CMK (cell line): Measurements from ENCODE around the gene TBC1D9.
"Not testable (repeated sequence)": the region's sequence is repeated elsewhere in the genome, so short reads cannot be mapped to it uniquely, and the experiment has no call there.

Experiments used
- DNase-seq: peaks from one replicate; pipeline ENCODE4 v3.0.0-alpha.2; 2010; ENCODE audit warnings: low read depth

Gene TBC1D9

GRCh38 chr4:140756319-140757231, at the start of gene TBC1D9:
Gene TBC1D9 (minus strand): TSS chr4:140756385. CDS start chr4:140756045, 340 bp downstream.
- DNase-seq: no peak

- DNase-seq: no peak
Measured at GRCh38 chr4:140805293-140805692, 49.1 kb upstream of the TBC1D9 start.

GRCh38 chr4:140802591-140802990, 46.4 kb upstream of the TBC1D9 start:
- DNase-seq: no peak

GRCh38 chr4:140800666-140801065, 44.5 kb upstream of the TBC1D9 start:
- DNase-seq: no peak

- no peak for DNase-seq
Measured at GRCh38 chr4:140799686-140800225, 43.6 kb upstream of the TBC1D9 start.

- no peak for DNase-seq
Measured at GRCh38 chr4:140793291-140793690, 37.1 kb upstream of the TBC1D9 start.

- DNase-seq: no peak
Measured at GRCh38 chr4:140790765-140791164, 34.6 kb upstream of the TBC1D9 start.

- DNase-seq: no peak
Measured at GRCh38 chr4:140790171-140790570, 34.0 kb upstream of the TBC1D9 start.

- DNase-seq: no peak
Measured at GRCh38 chr4:140789759-140790158, 33.6 kb upstream of the TBC1D9 start.

- DNase-seq: not testable (repeated sequence)
Measured at GRCh38 chr4:140782787-140783186, 26.6 kb upstream of the TBC1D9 start.

- DNase-seq: no peak
Measured at GRCh38 chr4:140781596-140781995, 25.4 kb upstream of the TBC1D9 start.

GRCh38 chr4:140777894-140778293, 21.7 kb upstream of the TBC1D9 start:
- no peak for DNase-seq

- no peak for DNase-seq
Measured at GRCh38 chr4:140777386-140777785, 21.2 kb upstream of the TBC1D9 start.

GRCh38 chr4:140776556-140776955, 20.4 kb upstream of the TBC1D9 start:
- DNase-seq: no peak

GRCh38 chr4:140774956-140775355, 18.8 kb upstream of the TBC1D9 start:
- DNase-seq: no peak

GRCh38 chr4:140774510-140774909, 18.3 kb upstream of the TBC1D9 start:
- no peak for DNase-seq

- DNase-seq: no peak
Measured at GRCh38 chr4:140769209-140769608, 13.0 kb upstream of the TBC1D9 start.

GRCh38 chr4:140764785-140765392, 8.7 kb upstream of the TBC1D9 start:
- DNase-seq: peak; percentile 5

GRCh38 chr4:140762202-140762601, 6.0 kb upstream of the TBC1D9 start:
- DNase-seq: no peak

- no peak for DNase-seq
Measured at GRCh38 chr4:140757232-140757630, 1.0 kb upstream of the TBC1D9 start.

GRCh38 chr4:140755774-140756318, 339 bp downstream of the TBC1D9 start:
- no peak for DNase-seq

GRCh38 chr4:140754918-140755773, 1.0 kb downstream of the TBC1D9 start:
- no peak for DNase-seq
